PC-3 (cell line): ENCODE measurements around the gene KDM4B.

Experiments
- EZH2 ChIP-seq: fragments of 300-600 bp; sonication (generic); IDR thresholded peaks from one replicate; pipeline ENCODE4 v1.6.1; 2017; ENCODE audit warnings: antibody characterized with exemption, mild to moderate bottlenecking, low read length; ENCODE audit not compliant: unreplicated experiment
- EZH2phosphoT487 ChIP-seq: fragments of 300-600 bp; sonication (generic); IDR thresholded peaks from 2 replicates; pipeline ENCODE4 v1.6.1; 2018; ENCODE audit warnings: mild to moderate bottlenecking, antibody characterized with exemption, low read length, borderline replicate concordance
- TF ChIP-seq, protein P1 (sequence below): fragments of 300-600 bp; sonication (generic); conservative IDR thresholded peaks from 2 replicates; pipeline ENCODE4 v1.5.1; 2017; ENCODE audit warnings: antibody characterized with exemption, low read depth, mild to moderate bottlenecking, low read length

DNA sequence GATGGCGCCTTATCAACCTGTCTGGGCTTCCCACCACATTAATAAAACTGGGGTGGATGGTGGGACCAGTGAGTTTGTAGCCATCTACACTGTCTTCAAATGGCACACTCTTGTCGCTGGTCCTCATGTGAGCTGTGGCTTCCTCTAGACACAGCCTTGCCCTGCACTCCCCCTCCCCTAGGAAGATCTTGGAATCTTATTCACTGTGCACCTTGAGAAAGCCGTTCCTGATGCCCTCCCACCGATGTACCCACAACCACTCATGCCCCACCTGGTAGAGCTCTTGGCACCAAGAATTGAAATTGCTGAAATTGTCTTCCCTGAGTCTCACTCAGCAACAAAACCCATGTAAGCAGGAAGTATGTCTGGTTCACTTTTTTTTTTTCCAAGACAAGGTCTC, 225.7 kb downstream of the KDM4B start:
- TF ChIP-seq EZH2phosphoT487 (no peak), EZH2 (no peak)
- TF ChIP-seq, protein P1, sequence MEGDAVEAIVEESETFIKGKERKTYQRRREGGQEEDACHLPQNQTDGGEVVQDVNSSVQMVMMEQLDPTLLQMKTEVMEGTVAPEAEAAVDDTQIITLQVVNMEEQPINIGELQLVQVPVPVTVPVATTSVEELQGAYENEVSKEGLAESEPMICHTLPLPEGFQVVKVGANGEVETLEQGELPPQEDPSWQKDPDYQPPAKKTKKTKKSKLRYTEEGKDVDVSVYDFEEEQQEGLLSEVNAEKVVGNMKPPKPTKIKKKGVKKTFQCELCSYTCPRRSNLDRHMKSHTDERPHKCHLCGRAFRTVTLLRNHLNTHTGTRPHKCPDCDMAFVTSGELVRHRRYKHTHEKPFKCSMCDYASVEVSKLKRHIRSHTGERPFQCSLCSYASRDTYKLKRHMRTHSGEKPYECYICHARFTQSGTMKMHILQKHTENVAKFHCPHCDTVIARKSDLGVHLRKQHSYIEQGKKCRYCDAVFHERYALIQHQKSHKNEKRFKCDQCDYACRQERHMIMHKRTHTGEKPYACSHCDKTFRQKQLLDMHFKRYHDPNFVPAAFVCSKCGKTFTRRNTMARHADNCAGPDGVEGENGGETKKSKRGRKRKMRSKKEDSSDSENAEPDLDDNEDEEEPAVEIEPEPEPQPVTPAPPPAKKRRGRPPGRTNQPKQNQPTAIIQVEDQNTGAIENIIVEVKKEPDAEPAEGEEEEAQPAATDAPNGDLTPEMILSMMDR, result no peak
